ENCODE data around the gene VPS41. TPM values are rescaled to one million over a fixed set of nuclear protein-coding genes. Genes with fewer than 3 reads are reported as not detected.

VPS41 gene
- total RNA-seq, 2 experiments from 2014 or later = 50.2 to 52.5 TPM

DNA sequence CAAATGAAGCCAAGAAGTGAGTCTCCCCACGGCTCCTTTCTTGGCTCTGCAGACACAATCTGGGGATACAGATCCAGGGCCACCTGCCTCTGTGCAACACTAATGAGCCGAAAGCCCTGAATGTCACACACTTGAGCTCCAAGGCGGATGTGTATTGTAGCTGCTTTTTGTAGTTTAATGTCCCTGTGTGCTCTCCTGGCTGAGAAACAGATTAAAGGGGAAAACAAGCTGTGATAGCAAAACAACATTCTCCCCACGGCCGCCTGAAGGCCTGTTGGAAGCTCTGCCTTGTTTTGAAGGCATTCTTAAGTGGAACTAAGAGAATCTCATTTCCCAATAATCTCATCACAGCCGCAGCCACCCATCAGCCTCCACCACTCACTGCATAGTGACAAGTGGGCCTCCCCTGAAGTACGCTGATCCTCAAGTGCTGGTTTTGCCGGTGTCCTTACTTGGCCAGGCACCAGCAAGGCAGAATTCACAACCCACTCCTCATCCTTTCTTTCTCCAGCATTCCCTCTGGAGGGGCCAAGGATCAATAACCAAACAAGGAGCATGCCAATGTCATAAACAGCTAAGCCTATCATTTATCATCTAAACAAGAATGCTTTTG, 233.4 kb downstream of the VPS41 start:
- Mint-ChIP-seq H3K27ac (no peak overlapping the region), H3K4me3 (no peak overlapping the region), H3K9me3 (no peaks in the 10 kb centered on the region), H3K36me3 (peaks cover 1% of the 10 kb centered on the region), H3K4me1 (no peaks in the 10 kb centered on the region), H3K27me3 (no peaks in the 10 kb centered on the region)
- no peak for DNase-seq

DNA sequence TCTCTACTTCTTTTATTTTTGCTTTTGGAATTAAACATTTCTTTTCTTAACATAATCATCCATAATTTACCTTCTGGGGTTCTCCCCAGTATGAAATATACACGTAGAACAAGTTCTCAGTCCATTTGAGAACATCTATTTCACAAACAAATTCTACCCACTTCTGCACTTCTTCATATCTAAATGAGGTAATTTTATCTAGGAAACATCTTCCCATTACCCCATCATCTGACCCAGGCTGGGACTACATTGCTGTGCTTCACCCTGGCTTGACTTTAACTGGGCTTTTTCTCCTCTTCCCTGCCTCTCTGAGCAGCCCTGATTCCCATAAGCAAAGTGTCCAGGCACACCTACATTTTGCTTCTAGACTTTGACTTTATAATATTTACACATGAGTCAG, 234.5 kb downstream of the VPS41 start:
- H3K27me3 Mint-ChIP-seq = no peaks in the 10 kb centered on the region
- H3K36me3 Mint-ChIP-seq = peaks cover 1% of the 10 kb centered on the region
- no peak overlapping the region for H3K4me3 Mint-ChIP-seq
- no peaks in the 10 kb centered on the region for H3K9me3 Mint-ChIP-seq
- H3K27ac Mint-ChIP-seq = no peak overlapping the region
- no peaks in the 10 kb centered on the region for H3K4me1 Mint-ChIP-seq
- no peak for DNase-seq

GRCh38 chr7:38673795-38674194, 235.2 kb downstream of the VPS41 start:
- Mint-ChIP-seq H3K4me3 (no peak overlapping the region), H3K36me3 (peaks cover 1% of the 10 kb centered on the region), H3K4me1 (no peaks in the 10 kb centered on the region), H3K27me3 (no peaks in the 10 kb centered on the region), H3K9me3 (no peaks in the 10 kb centered on the region), H3K27ac (no peak overlapping the region)
- no peak for DNase-seq

Other genes with a start within 250 kb of the VPS41 start
- not detected for gene POU6F2, start 68.7 kb upstream of the VPS41 start, total RNA-seq